Liver (tissue), 3 donors: ENCODE data around the gene DPY19L3.

Source experiments
- MAX ChIP-seq: IDR thresholded peaks from 2 replicates; pipeline ENCODE4 v1.6.1; 2016; ENCODE audit warnings: antibody characterized with exemption
- RAD21 ChIP-seq, 2 donors: IDR thresholded peaks; 2 replicates each; pipeline ENCODE4 v1.6.1; 2016; ENCODE audit warnings: antibody characterized with exemption in 2 of 2, mild to moderate bottlenecking in 2 of 2
- YY1 ChIP-seq: IDR thresholded peaks from 2 replicates; pipeline ENCODE4 v1.6.1; 2016; ENCODE audit warnings: antibody characterized with exemption, mild to moderate bottlenecking
- TF ChIP-seq, protein P1 (sequence below): fragments of 150-350 bp; IDR thresholded peaks from 2 replicates; pipeline ENCODE4 v1.5.1; 2017; ENCODE audit warnings: improper control_type of control experiment, low read depth, low read length; ENCODE audit not compliant: missing input control
- donor health status: healthy.
- donor health status: healthy.

- TF ChIP-seq MAX, result no peak
- TF ChIP-seq, protein P1, sequence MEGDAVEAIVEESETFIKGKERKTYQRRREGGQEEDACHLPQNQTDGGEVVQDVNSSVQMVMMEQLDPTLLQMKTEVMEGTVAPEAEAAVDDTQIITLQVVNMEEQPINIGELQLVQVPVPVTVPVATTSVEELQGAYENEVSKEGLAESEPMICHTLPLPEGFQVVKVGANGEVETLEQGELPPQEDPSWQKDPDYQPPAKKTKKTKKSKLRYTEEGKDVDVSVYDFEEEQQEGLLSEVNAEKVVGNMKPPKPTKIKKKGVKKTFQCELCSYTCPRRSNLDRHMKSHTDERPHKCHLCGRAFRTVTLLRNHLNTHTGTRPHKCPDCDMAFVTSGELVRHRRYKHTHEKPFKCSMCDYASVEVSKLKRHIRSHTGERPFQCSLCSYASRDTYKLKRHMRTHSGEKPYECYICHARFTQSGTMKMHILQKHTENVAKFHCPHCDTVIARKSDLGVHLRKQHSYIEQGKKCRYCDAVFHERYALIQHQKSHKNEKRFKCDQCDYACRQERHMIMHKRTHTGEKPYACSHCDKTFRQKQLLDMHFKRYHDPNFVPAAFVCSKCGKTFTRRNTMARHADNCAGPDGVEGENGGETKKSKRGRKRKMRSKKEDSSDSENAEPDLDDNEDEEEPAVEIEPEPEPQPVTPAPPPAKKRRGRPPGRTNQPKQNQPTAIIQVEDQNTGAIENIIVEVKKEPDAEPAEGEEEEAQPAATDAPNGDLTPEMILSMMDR, result no peak
- TF ChIP-seq YY1, result no peak
- TF ChIP-seq RAD21 (IDR thresholded peaks at IDR 0.05), result no peak
Measured at GRCh38 chr19:32416749-32417456, 11.3 kb downstream of the DPY19L3 start.
